Activated naive CD4-positive, alpha-beta T cell treated with anti-CD3 and anti-CD28 coated beads for 36 hours (primary cell): ENCODE measurements around the gene DCAF7. TPM values are rescaled to one million over a fixed set of nuclear protein-coding genes. Genes with fewer than 3 reads are reported as not detected.

Experiments used
- CTCF ChIA-PET: fragments of 350-600 bp; sonication (Branson Sonifier 250); formaldehyde crosslinking; loops from one replicate; lab custom pipeline; 2021; ENCODE audit warnings: antibody characterized with exemption; lab: Charles Lee
- DNase-seq: peaks from one replicate; pipeline ENCODE4 v3.0.0-alpha.2; 2020
- H3K27ac Mint-ChIP-seq: one replicate; pipeline ENCODE4 v1.8.0; 2021; ENCODE audit warnings: mild to moderate bottlenecking, mixed read lengths
- H3K27me3 Mint-ChIP-seq: one replicate; pipeline ENCODE4 v1.8.0; 2021; ENCODE audit warnings: low read depth, mixed read lengths
- H3K36me3 Mint-ChIP-seq: one replicate; pipeline ENCODE4 v1.8.0; 2021; ENCODE audit warnings: low read depth, mixed read lengths
- H3K4me1 Mint-ChIP-seq: one replicate; pipeline ENCODE4 v1.8.0; 2021; ENCODE audit warnings: low read depth, mixed read lengths
- H3K4me3 Mint-ChIP-seq: one replicate; pipeline ENCODE4 v1.8.0; 2021; ENCODE audit warnings: mild to moderate bottlenecking, moderate library complexity, mixed read lengths
- H3K9me3 Mint-ChIP-seq: one replicate; pipeline ENCODE4 v1.8.0; 2021; ENCODE audit warnings: mixed read lengths
- intact Hi-C: fragments of 100-400 bp; cut with micrococcal nuclease; formaldehyde crosslinking; loops from one replicate; pipeline ENCODE4 v1.15.1; 2023
- total RNA-seq, 2 experiments: library from RNA; stranded (reverse); gene quantifications; one replicate each; pipeline ENCODE4 v1.2.3, GENCODE V29; 2021

The DCAF7 gene
- total RNA-seq, 2 experiments from 2014 or later, result 102 to 103 TPM

- no peak overlapping the region for H3K27ac Mint-ChIP-seq
- no peaks in the 10 kb centered on the region for H3K27me3 Mint-ChIP-seq
- no peak for DNase-seq
- H3K4me1 Mint-ChIP-seq, result peaks cover 29% of the 10 kb centered on the region
- intact Hi-C loops, result no loop called here
- CTCF ChIA-PET, result no interaction called here
- peaks cover 7% of the 10 kb centered on the region for H3K36me3 Mint-ChIP-seq
- H3K9me3 Mint-ChIP-seq, result no peaks in the 10 kb centered on the region
- H3K4me3 Mint-ChIP-seq, result no peak overlapping the region
These were observed 80.8 kb downstream of the DCAF7 start for GRCh38 chr17:63631062-63631461.

GRCh38 chr17:63631626-63632025, 81.3 kb downstream of the DCAF7 start:
- H3K27ac Mint-ChIP-seq, result no peak overlapping the region
- no peaks in the 10 kb centered on the region for H3K9me3 Mint-ChIP-seq
- intact Hi-C loops, result no loop called here
- DNase-seq, result no peak
- H3K36me3 Mint-ChIP-seq, result peaks cover 11% of the 10 kb centered on the region
- CTCF ChIA-PET, result no interaction called here
- H3K27me3 Mint-ChIP-seq, result no peaks in the 10 kb centered on the region
- H3K4me3 Mint-ChIP-seq, result no peak overlapping the region
- peaks cover 28% of the 10 kb centered on the region for H3K4me1 Mint-ChIP-seq

GRCh38 chr17:63633742-63634141, 83.5 kb downstream of the DCAF7 start:
- H3K9me3 Mint-ChIP-seq, result no peaks in the 10 kb centered on the region
- no peak overlapping the region for H3K27ac Mint-ChIP-seq
- no peak for DNase-seq
- peaks cover 24% of the 10 kb centered on the region for H3K4me1 Mint-ChIP-seq
- H3K4me3 Mint-ChIP-seq, result no peak overlapping the region
- no peaks in the 10 kb centered on the region for H3K27me3 Mint-ChIP-seq
- H3K36me3 Mint-ChIP-seq, result peaks cover 11% of the 10 kb centered on the region
- intact Hi-C loops, result no loop called here
- CTCF ChIA-PET, result interaction anchor here (0.6 kb wide), 1 partner anchor 8 kb away, joined by 6 read pairs; no protein-coding TSS in a partner anchor

- Mint-ChIP-seq H3K4me3 (no peak overlapping the region), H3K9me3 (no peaks in the 10 kb centered on the region), H3K27me3 (no peaks in the 10 kb centered on the region), H3K27ac (peak overlapping the region; percentile 17), H3K36me3 (peaks cover 11% of the 10 kb centered on the region), H3K4me1 (peaks cover 29% of the 10 kb centered on the region)
- DNase-seq, result no peak
- CTCF ChIA-PET, result interaction anchor here (1.4 to 2.2 kb wide), 2 partner anchors 19 to 22 kb away, joined by 4 to 5 read pairs; no protein-coding TSS in a partner anchor
- intact Hi-C loops, result no loop called here
These were observed 83.9 kb downstream of the DCAF7 start for GRCh38 chr17:63634163-63634562.

GRCh38 chr17:63634816-63635215, 84.5 kb downstream of the DCAF7 start:
- no peak for DNase-seq
- peaks cover 31% of the 10 kb centered on the region for H3K4me1 Mint-ChIP-seq
- H3K27me3 Mint-ChIP-seq, result no peaks in the 10 kb centered on the region
- no peaks in the 10 kb centered on the region for H3K9me3 Mint-ChIP-seq
- intact Hi-C loops, result no loop called here
- H3K4me3 Mint-ChIP-seq, result no peak overlapping the region
- CTCF ChIA-PET, result interaction anchor here (1.1 to 2.2 kb wide), 4 partner anchors 20 to 75 kb away, joined by 3 to 5 read pairs (median 4); no protein-coding TSS in a partner anchor
- no peak overlapping the region for H3K27ac Mint-ChIP-seq
- H3K36me3 Mint-ChIP-seq, result peaks cover 11% of the 10 kb centered on the region

GRCh38 chr17:63635290-63635689, 85.0 kb downstream of the DCAF7 start:
- H3K4me1 Mint-ChIP-seq, result peaks cover 34% of the 10 kb centered on the region
- H3K4me3 Mint-ChIP-seq, result no peak overlapping the region
- no peaks in the 10 kb centered on the region for H3K9me3 Mint-ChIP-seq
- intact Hi-C loops, result no loop called here
- H3K36me3 Mint-ChIP-seq, result peaks cover 11% of the 10 kb centered on the region
- CTCF ChIA-PET, result interaction anchor here (1.1 to 2.2 kb wide), 4 partner anchors 20 to 75 kb away, joined by 3 to 5 read pairs (median 4); no protein-coding TSS in a partner anchor
- no peaks in the 10 kb centered on the region for H3K27me3 Mint-ChIP-seq
- no peak overlapping the region for H3K27ac Mint-ChIP-seq
- no peak for DNase-seq

GRCh38 chr17:63635787-63636186, 85.5 kb downstream of the DCAF7 start:
- DNase-seq, result no peak
- CTCF ChIA-PET, result interaction anchor here (0.9 to 2.2 kb wide), 6 partner anchors 21 to 210 kb away, joined by 3 to 5 read pairs (median 4); no protein-coding TSS in a partner anchor
- Mint-ChIP-seq H3K27me3 (no peaks in the 10 kb centered on the region), H3K4me3 (no peak overlapping the region), H3K9me3 (no peaks in the 10 kb centered on the region), H3K27ac (no peak overlapping the region), H3K36me3 (peaks cover 11% of the 10 kb centered on the region), H3K4me1 (peaks cover 32% of the 10 kb centered on the region)
- intact Hi-C loops, result no loop called here

GRCh38 chr17:63639125-63639524, 88.8 kb downstream of the DCAF7 start:
- Mint-ChIP-seq H3K27me3 (no peaks in the 10 kb centered on the region), H3K27ac (no peak overlapping the region), H3K4me1 (peaks cover 20% of the 10 kb centered on the region), H3K9me3 (no peaks in the 10 kb centered on the region), H3K4me3 (no peak overlapping the region), H3K36me3 (peaks cover 10% of the 10 kb centered on the region)
- DNase-seq, result peak; percentile 10
- CTCF ChIA-PET, result interaction anchor here (0.9 to 1.2 kb wide), 3 partner anchors 17 to 214 kb away, joined by 3 to 4 read pairs (median 3); no protein-coding TSS in a partner anchor
- intact Hi-C loops, result no loop called here

- intact Hi-C loops, result no loop called here
- peaks cover 16% of the 10 kb centered on the region for H3K4me1 Mint-ChIP-seq
- no peaks in the 10 kb centered on the region for H3K9me3 Mint-ChIP-seq
- CTCF ChIA-PET, result interaction anchor here (0.6 to 1.2 kb wide), 3 partner anchors 13 to 215 kb away, joined by 3 to 5 read pairs (median 4); no protein-coding TSS in a partner anchor
- no peak overlapping the region for H3K27ac Mint-ChIP-seq
- no peak for DNase-seq
- no peaks in the 10 kb centered on the region for H3K27me3 Mint-ChIP-seq
- H3K36me3 Mint-ChIP-seq, result peaks cover 7% of the 10 kb centered on the region
- H3K4me3 Mint-ChIP-seq, result no peak overlapping the region
These were observed 89.8 kb downstream of the DCAF7 start for GRCh38 chr17:63640038-63640437.

GRCh38 chr17:63641692-63642448, 91.6 kb downstream of the DCAF7 start:
- intact Hi-C loops, result no loop called here
- peaks cover 22% of the 10 kb centered on the region for H3K4me1 Mint-ChIP-seq
- H3K27ac Mint-ChIP-seq, result no peak overlapping the region

More at GRCh38 chr17:63641692-63642448, 91.6 kb downstream of the DCAF7 start:
- H3K36me3 Mint-ChIP-seq, result peaks cover 6% of the 10 kb centered on the region
- H3K4me3 Mint-ChIP-seq, result no peak overlapping the region
- no peaks in the 10 kb centered on the region for H3K9me3 Mint-ChIP-seq
- CTCF ChIA-PET, result interaction anchor here (0.6 to 0.9 kb wide), 2 partner anchors 9 to 1010 kb away, joined by 4 to 6 read pairs; no protein-coding TSS in a partner anchor
- no peak for DNase-seq
- H3K27me3 Mint-ChIP-seq, result no peaks in the 10 kb centered on the region
